ENCODE measurements around the gene PLXNA1. TPM values are rescaled to one million over a fixed set of nuclear protein-coding genes. Genes with fewer than 3 reads are reported as not detected.

The PLXNA1 gene
- total and polyA plus RNA-seq, 4 donors = 0.92 to 8.3 (median 4.4) TPM

GRCh38 chr3:126971891-126972351 is 11.0 kb upstream of the PLXNA1 start:
- 54% methylated on average over 13 of the region's 13 CpGs for WGBS
- H3K27me3 ChIP-seq (ENCODE audit: control insufficient read depth in 4 of 4, insufficient read depth in 4 of 4, low read length in 3 of 4) = no peaks in the 10 kb centered on the region
- no peak overlapping the region for H3K27ac ChIP-seq (ENCODE audit: low read depth in 1 of 2, low read length in 2 of 2)
- H3K9ac ChIP-seq (ENCODE audit: low read depth in 1 of 2, low read length in 2 of 2) = no peak overlapping the region
- H3K36me3 ChIP-seq (ENCODE audit: control insufficient read depth in 4 of 4, insufficient read depth in 3 of 4, low read depth in 1 of 4, low read length in 3 of 4) = no peaks in the 10 kb centered on the region
- DNase-seq (ENCODE audit: low spot score) = no peak
- peaks cover 0 to 13% (median 4%) of the 10 kb centered on the region in 4 donors for H3K9me3 ChIP-seq (ENCODE audit: control insufficient read depth in 4 of 4, low read length in 3 of 4)
- no peak overlapping the region for H3K4me3 ChIP-seq (ENCODE audit: low read depth in 1 of 3, low read length in 3 of 3)
- H3K4me1 ChIP-seq (ENCODE audit: control insufficient read depth in 4 of 4, insufficient read depth in 4 of 4, low read length in 3 of 4) = no peaks in the 10 kb centered on the region
- TF ChIP-seq YY1 (IDR thresholded peaks at IDR 0.05) (no peak), FOXA1 (IDR thresholded peaks at IDR 0.05) (no peak), FOXA2 (IDR thresholded peaks at IDR 0.05) (no peak), NR2F2 (IDR thresholded peaks at IDR 0.05) (peak; percentile 59), HNF4G (IDR thresholded peaks at IDR 0.05) (no peak), SP1 (IDR thresholded peaks at IDR 0.05) (peak; percentile 8), CTCF (IDR thresholded peaks at IDR 0.05; ENCODE audit: low read depth, low read length, missing input control) (no peak), GABPA (IDR thresholded peaks at IDR 0.05 in 1 of 2, conservative IDR thresholded peaks at IDR 0.05 in 1 of 2) (no peak), ATF3 (IDR thresholded peaks at IDR 0.05) (no peak), RXRA (IDR thresholded peaks at IDR 0.05) (peak; percentile 40 to 42), JUND (IDR thresholded peaks at IDR 0.05) (no peak)

GRCh38 chr3:126972866-126973265 is 10.0 kb upstream of the PLXNA1 start:
- Histone ChIP-seq H3K36me3 (ENCODE audit: control insufficient read depth in 4 of 4, insufficient read depth in 3 of 4, low read depth in 1 of 4, low read length in 3 of 4) (no peaks in the 10 kb centered on the region), H3K4me3 (ENCODE audit: low read depth in 1 of 3, low read length in 3 of 3) (no peak overlapping the region), H3K27me3 (ENCODE audit: control insufficient read depth in 4 of 4, insufficient read depth in 4 of 4, low read length in 3 of 4) (no peaks in the 10 kb centered on the region), H3K9me3 (ENCODE audit: control insufficient read depth in 4 of 4, low read length in 3 of 4) (peaks cover 0 to 13% (median 4%) of the 10 kb centered on the region in 4 donors), H3K4me1 (ENCODE audit: control insufficient read depth in 4 of 4, insufficient read depth in 4 of 4, low read length in 3 of 4) (no peaks in the 10 kb centered on the region), H3K27ac (ENCODE audit: low read depth in 1 of 2, low read length in 2 of 2) (no peak overlapping the region), H3K9ac (ENCODE audit: low read depth in 1 of 2, low read length in 2 of 2) (no peak overlapping the region)
- TF ChIP-seq SP1 (IDR thresholded peaks at IDR 0.05) (no peak), REST (IDR thresholded peaks at IDR 0.05) (no peak), RAD21 (IDR thresholded peaks at IDR 0.05) (no peak), HNF4A (conservative IDR thresholded peaks at IDR 0.05) (no peak), HNF4G (IDR thresholded peaks at IDR 0.05) (no peak), ZBTB33 (IDR thresholded peaks at IDR 0.05) (no peak), MAX (IDR thresholded peaks at IDR 0.05) (no peak), FOXA2 (IDR thresholded peaks at IDR 0.05) (no peak), RXRA (IDR thresholded peaks at IDR 0.05) (no peak), NR2F2 (IDR thresholded peaks at IDR 0.05) (no peak), CTCF (IDR thresholded peaks at IDR 0.05; ENCODE audit: low read depth, low read length, missing input control) (no peak), TAF1 (conservative IDR thresholded peaks at IDR 0.05) (no peak)
- WGBS = 84% methylated on average over 5 of the region's 5 CpGs
- DNase-seq (ENCODE audit: low spot score) = no peak
